ENCODE results near the gene TMTC4. TPM values are rescaled to one million over a fixed set of nuclear protein-coding genes. Genes with fewer than 3 reads are reported as not detected.
A peak's percentile ranks its signal among the peaks of the same experiment; 100 is the strongest.

The TMTC4 gene
- polyA plus RNA-seq, 3 donors: 2.1 to 11.5 (median 3.9) TPM

DNA sequence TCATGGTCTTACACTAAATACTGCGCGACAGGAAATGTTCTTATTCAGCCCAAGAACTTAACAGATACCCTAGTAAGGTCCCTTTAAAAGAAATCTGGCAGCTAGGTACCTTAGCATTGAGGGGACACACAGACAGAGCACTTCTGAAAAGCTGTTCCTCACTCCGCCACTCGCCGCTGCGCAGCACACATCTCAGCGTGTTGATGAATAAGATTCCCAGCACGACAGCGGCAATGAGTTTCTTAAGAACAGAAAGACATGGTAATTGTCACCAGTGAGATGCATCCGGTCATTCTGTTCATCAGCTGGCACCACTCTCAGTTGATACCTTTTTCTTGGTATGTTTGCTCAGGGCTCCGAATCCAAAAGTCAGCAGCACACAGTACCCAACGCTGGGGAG, 39.9 kb downstream of the TMTC4 start:
- Histone ChIP-seq H3K27ac (ENCODE audit: low read depth in 1 of 2, low read length in 2 of 2) (no peak overlapping the region), H3K9me3 (replicated peaks in 1 of 2; ENCODE audit: control insufficient read depth in 1 of 2, insufficient read depth in 1 of 2, low read length in 2 of 2) (no peaks in the 10 kb centered on the region), H3K36me3 (replicated peaks in 1 of 2; ENCODE audit: control insufficient read depth in 1 of 2, insufficient read depth in 2 of 2, low read length in 2 of 2) (peaks cover 50 to 89% of the 10 kb centered on the region in 2 donors), H3K79me2 (ENCODE audit: insufficient read depth, low read length) (no peaks in the 10 kb centered on the region), H2AFZ (ENCODE audit: insufficient read depth, low read depth, low read length, poor library complexity, severe bottlenecking) (no peak overlapping the region), H3K27me3 (ENCODE audit: control insufficient read depth in 2 of 2, insufficient read depth in 2 of 2, low read length in 2 of 2) (no peaks in the 10 kb centered on the region), H3K4me3 (replicated peaks in 1 of 3; ENCODE audit: low read depth in 2 of 3, low read length in 3 of 3) (no peak overlapping the region), H4K20me1 (ENCODE audit: insufficient read depth, low read length) (no peaks in the 10 kb centered on the region), H3K4me1 (ENCODE audit: control insufficient read depth in 1 of 2, insufficient read depth in 2 of 2, low read length in 2 of 2) (no peaks in the 10 kb centered on the region), H3K4me2 (replicated peaks; ENCODE audit: extremely low read depth, low read length, poor library complexity, severe bottlenecking) (no peak overlapping the region), H3K9ac (ENCODE audit: insufficient read depth, low read length, poor library complexity, severe bottlenecking) (no peak overlapping the region)
- TF ChIP-seq, protein P1, sequence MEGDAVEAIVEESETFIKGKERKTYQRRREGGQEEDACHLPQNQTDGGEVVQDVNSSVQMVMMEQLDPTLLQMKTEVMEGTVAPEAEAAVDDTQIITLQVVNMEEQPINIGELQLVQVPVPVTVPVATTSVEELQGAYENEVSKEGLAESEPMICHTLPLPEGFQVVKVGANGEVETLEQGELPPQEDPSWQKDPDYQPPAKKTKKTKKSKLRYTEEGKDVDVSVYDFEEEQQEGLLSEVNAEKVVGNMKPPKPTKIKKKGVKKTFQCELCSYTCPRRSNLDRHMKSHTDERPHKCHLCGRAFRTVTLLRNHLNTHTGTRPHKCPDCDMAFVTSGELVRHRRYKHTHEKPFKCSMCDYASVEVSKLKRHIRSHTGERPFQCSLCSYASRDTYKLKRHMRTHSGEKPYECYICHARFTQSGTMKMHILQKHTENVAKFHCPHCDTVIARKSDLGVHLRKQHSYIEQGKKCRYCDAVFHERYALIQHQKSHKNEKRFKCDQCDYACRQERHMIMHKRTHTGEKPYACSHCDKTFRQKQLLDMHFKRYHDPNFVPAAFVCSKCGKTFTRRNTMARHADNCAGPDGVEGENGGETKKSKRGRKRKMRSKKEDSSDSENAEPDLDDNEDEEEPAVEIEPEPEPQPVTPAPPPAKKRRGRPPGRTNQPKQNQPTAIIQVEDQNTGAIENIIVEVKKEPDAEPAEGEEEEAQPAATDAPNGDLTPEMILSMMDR (IDR thresholded peaks at IDR 0.05): no peak
- Mint-ChIP-seq H3K4me3 (no peak overlapping the region), H3K27me3 (ENCODE audit: low read depth in 3 of 3) (no peaks in the 10 kb centered on the region), H3K27ac (peak overlapping the region in 1 of 7 donors; percentile 17), H3K9me3 (no peaks in the 10 kb centered on the region), H3K4me1 (peaks cover 2% of the 10 kb centered on the region), H3K36me3 (peaks cover 70 to 71% of the 10 kb centered on the region in 2 donors)
- 97% methylated on average over 10 of the region's 12 CpGs for WGBS (ENCODE audit: insufficient coverage)
- intact Hi-C loops (cut with micrococcal nuclease): no loop called here
- DNase-seq: no peak

DNA sequence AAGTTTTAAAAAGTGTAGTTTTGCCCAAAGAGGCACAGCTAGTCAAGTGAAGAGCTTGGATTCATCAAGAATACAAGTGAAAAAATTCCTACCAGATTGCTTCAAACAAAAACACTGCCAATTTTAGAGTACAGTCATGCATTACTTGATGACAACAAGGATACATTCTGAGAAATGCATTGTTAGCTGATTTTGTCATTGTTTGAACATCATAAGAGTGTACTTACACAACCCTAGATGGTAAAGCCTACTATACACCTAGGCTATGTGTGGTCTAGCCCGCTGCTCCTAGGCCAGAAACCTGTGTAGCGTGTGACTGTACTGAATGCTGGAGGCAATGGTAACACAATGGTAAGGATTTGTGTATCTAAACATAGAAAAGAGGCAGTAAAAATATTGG, 41.1 kb downstream of the TMTC4 start:
- Histone ChIP-seq H3K27ac (ENCODE audit: low read depth in 1 of 2, low read length in 2 of 2) (no peak overlapping the region), H3K9me3 (replicated peaks in 1 of 2; ENCODE audit: control insufficient read depth in 1 of 2, insufficient read depth in 1 of 2, low read length in 2 of 2) (no peaks in the 10 kb centered on the region), H3K79me2 (ENCODE audit: insufficient read depth, low read length) (no peaks in the 10 kb centered on the region), H3K36me3 (replicated peaks in 1 of 2; ENCODE audit: control insufficient read depth in 1 of 2, insufficient read depth in 2 of 2, low read length in 2 of 2) (peaks cover 57 to 90% of the 10 kb centered on the region in 2 donors), H3K4me3 (replicated peaks in 1 of 3; ENCODE audit: low read depth in 2 of 3, low read length in 3 of 3) (no peak overlapping the region), H3K4me2 (replicated peaks; ENCODE audit: extremely low read depth, low read length, poor library complexity, severe bottlenecking) (no peak overlapping the region), H3K27me3 (ENCODE audit: control insufficient read depth in 2 of 2, insufficient read depth in 2 of 2, low read length in 2 of 2) (no peaks in the 10 kb centered on the region), H2AFZ (ENCODE audit: insufficient read depth, low read depth, low read length, poor library complexity, severe bottlenecking) (no peak overlapping the region), H3K9ac (ENCODE audit: insufficient read depth, low read length, poor library complexity, severe bottlenecking) (no peak overlapping the region), H3K4me1 (ENCODE audit: control insufficient read depth in 1 of 2, insufficient read depth in 2 of 2, low read length in 2 of 2) (no peaks in the 10 kb centered on the region), H4K20me1 (ENCODE audit: insufficient read depth, low read length) (no peaks in the 10 kb centered on the region)
- WGBS (ENCODE audit: insufficient coverage): 100% methylated on average over 1 of the region's 2 CpGs
- no peaks in the 10 kb centered on the region for H3K9me3 Mint-ChIP-seq
- no peaks in the 10 kb centered on the region for H3K27me3 Mint-ChIP-seq (ENCODE audit: low read depth in 3 of 3)
- no peak overlapping the region for H3K4me3 Mint-ChIP-seq
- intact Hi-C loops (cut with micrococcal nuclease): no loop called here
- TF ChIP-seq, protein P1 (IDR thresholded peaks at IDR 0.05): no peak
- H3K27ac Mint-ChIP-seq: peak overlapping the region in 2 of 7 donors; percentile 54 to 74
- H3K4me1 Mint-ChIP-seq: peaks cover 2% of the 10 kb centered on the region
- no peak for DNase-seq
- H3K36me3 Mint-ChIP-seq: peaks cover 75 to 77% of the 10 kb centered on the region in 2 donors
